ENCODE measurements around the gene RNF2. TPM values are rescaled to one million over a fixed set of nuclear protein-coding genes. Genes with fewer than 3 reads are reported as not detected.

Gene RNF2
- total and polyA plus RNA-seq, 2 of the 13 experiments (the other 11 are each of a cell fraction or from before 2014, with no cell fraction given): 19.3 to 21.7 TPM

GRCh38 chr1:185045814-185046492 lies 595 bp downstream of the RNF2 start (continued):
- no peak for TF ChIP-seq ATF3 (CRISPR knock-in tag; IDR thresholded peaks at IDR 0.05)
- TF ChIP-seq ATF7 (IDR thresholded peaks at IDR 0.05): no peak
- no peak for TF ChIP-seq ATF7 (CRISPR knock-in tag; IDR thresholded peaks at IDR 0.05)
- TF ChIP-seq SIX1 (CRISPR knock-in tag; IDR thresholded peaks at IDR 0.05; ENCODE audit: borderline replicate concordance): no peak
- TF ChIP-seq SOX5 (CRISPR knock-in tag; IDR thresholded peaks at IDR 0.05; ENCODE audit: borderline replicate concordance): no peak
- TF ChIP-seq HNRNPH1 (optimal IDR thresholded peaks at IDR 0.05; ENCODE audit: low read depth, low read length): no peak
- no peak for TF ChIP-seq SOX6 (IDR thresholded peaks at IDR 0.05)
- TF ChIP-seq SOX6 (CRISPR knock-in tag; IDR thresholded peaks at IDR 0.05): no peak
- TF ChIP-seq ZBTB40 (IDR thresholded peaks at IDR 0.05): no peak
- no peak for TF ChIP-seq ZBTB40 (CRISPR knock-in tag; IDR thresholded peaks at IDR 0.05)
- TF ChIP-seq GATA4 (IDR thresholded peaks at IDR 0.05; ENCODE audit: borderline replicate concordance, low read depth): no peak
- TF ChIP-seq SPEN (CRISPR knock-in tag; IDR thresholded peaks at IDR 0.05; ENCODE audit: low read depth): no peak
- TF ChIP-seq ZNF792 (CRISPR knock-in tag; IDR thresholded peaks at IDR 0.05): no peak
- no peak for TF ChIP-seq RERE (CRISPR knock-in tag; IDR thresholded peaks at IDR 0.05; ENCODE audit: low read depth)
- TF ChIP-seq RXRB (CRISPR knock-in tag; IDR thresholded peaks at IDR 0.05; ENCODE audit: borderline replicate concordance): no peak

All from HepG2 (cell line).